Measurements from ENCODE around the gene SEC31B. TPM values are rescaled to one million over a fixed set of nuclear protein-coding genes. Genes with fewer than 3 reads are reported as not detected.
A peak's percentile ranks its signal among the peaks of the same experiment; 100 is the strongest.

The SEC31B gene
- total RNA-seq, 2 donors from 2014 or later = 7.0 to 9.5 TPM

DNA sequence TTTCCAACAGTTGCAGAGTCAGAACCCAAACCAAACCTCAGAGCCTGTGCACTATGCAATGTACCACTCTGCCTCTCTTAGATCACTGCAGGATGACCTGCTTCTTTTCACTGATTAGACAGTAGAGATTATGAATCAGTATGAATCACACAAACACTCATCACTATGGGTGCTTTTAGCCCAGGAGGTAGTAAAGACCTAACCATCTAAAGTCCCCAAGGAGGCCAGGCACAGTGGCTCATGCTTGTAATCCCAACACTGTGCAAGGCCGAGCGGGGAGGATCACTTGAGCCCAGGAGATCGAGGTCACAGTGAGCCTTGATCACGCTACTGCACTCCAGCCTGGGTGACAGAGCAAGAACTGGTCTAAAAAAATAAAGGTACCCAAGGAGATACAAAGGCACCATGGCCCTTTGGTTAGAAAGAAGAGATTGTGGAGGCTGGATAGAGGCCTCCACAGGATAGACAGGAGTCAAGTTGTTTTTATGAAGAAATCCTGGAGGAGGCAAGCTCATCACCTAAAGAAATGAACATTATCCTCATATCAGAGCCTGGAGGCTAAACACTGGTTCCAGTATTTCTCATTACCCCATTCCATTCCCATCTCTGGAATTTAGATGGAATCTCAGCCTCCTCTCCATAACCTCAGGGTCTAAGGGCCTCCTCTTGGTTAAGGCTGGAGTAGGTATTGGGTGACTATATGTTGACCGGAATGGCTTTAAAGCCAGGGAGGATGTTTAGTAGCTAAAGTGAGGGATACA is 12.9 kb downstream of the SEC31B start:
- intact Hi-C loops (cut with DNase I) = no loop called here
- DNase-seq (ENCODE audit: low spot score) = no peak

DNA sequence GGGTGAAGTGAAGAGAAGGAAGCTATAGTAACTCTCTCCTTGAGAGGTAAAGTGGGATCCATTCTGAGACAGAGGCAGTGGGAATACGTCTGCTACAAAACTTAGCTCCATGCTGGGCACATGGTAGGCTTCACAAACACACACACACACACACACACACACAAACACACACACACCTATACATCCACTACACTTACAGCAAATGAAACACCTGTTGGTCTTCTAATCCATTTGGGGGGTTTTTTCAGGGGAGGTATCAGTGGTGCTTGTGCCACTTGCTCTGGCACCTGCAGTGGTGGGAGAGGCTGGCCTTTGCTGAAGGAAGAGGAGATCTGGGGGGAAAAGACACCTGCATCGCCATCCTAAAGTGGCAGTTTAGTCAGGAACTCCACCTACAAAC is 14.5 kb downstream of the SEC31B start:
- intact Hi-C loops (cut with DNase I) = no loop called here
- DNase-seq (ENCODE audit: low spot score) = no peak

DNA sequence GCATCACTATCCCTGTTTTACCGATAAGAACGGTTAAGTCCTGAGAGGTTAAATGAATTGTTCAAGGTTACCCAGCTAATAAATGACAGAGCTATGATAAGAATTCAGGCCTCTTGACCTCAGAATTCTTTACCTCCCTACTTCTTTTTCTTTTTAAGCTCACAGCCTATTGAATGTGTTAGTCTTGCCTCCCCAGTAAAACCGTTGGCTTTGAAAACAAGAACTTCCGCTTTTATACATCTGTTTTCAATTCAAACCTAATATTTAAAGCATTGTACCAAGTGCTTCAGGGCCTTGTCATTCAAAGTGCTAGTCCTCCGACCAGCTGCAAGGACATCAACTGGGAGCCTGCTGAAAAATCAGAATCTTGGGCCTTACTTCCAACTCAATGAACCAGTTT is 15.6 kb downstream of the SEC31B start:
- DNase-seq (ENCODE audit: low spot score) = no peak
- intact Hi-C loops (cut with DNase I) = no loop called here

DNA sequence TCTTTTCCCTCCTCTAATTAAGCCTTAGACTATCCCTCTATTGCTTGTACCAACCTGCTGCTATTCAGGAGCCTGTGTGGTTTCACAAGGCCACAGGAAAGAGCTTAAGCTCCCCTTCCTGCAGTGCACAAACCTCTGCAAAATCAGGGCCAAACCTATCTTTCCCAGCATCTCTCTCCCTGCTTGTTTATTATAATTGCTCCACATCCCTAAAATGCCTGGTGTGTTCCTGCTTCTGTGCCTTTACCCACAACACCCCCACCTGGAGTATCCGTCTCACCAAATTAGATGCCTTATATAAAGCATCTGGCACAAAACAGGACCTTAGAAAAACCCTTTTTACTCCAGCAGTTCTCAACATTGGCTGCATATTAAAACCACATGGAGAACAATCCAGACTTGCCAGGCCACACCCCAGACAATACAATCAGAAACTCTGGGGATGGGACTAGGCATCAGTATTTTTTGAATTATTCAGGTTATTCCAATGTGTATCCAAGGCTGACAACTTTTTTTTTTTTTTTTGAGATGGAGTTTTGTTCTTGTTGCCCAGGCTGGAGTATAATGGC is 16.7 kb downstream of the SEC31B start:
- no peak for DNase-seq (ENCODE audit: low spot score)
- intact Hi-C loops (cut with DNase I) = no loop called here

DNA sequence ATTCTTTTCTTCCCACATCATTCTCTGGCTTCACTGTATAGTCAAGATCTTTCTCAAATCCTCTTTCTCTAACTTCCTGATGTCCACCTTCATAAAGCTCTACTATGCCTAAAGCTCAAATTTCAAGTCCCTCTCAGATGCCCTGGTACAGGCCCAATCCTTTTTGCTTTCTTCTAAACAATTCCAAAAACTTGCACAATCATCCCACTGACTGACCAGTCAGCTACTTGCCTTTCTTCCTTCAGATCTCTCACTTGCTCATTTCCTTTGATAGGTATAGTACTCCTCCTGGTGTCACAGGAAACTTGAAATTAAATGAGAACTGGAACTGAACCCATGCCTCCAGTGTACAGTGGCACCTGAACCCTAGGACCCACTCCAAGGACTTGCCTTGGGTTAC is 18.2 kb downstream of the SEC31B start:
- no peak for DNase-seq (ENCODE audit: low spot score)
- intact Hi-C loops (cut with DNase I) = no loop called here

DNA sequence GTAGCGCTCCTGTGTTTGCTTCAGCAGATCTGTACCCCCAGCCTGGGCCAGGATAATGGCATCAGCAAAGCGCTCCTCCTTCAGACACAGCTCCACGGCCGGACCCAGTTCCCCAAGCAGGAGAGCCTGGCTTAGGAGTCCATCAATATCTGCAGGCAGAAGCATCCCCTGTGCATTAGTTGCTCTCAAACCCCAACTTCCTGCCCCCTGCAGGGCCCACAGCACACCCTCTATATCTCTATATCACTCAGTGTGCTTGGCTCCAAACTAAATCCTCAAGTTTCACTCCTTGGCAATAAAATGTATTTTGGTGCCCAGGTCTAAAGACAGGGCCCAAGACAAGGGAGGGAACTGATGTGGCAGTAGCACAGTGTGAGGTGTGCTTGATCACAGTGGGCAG is 21.6 kb downstream of the SEC31B start:
- intact Hi-C loops (cut with DNase I) = no loop called here
- DNase-seq (ENCODE audit: low spot score) = no peak

DNA sequence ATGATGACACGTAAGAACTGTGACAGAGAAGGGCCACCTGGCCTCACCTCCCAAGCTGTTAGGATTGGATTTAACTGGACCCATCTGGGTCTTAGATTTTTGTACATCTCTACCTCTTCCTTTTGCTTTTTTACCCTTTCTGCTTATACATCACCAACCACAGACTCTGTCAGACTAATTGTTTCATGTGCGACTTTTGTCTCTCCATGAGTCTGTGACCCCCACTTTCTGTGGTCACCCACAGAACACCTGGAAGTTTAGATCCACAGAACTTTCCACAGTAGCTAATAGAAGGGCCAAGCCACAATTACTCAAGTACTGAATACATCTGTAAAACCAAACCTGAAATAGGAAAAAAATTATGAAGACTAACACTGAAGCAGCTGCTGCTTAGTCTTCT is 23.1 kb downstream of the SEC31B start:
- no peak for DNase-seq (ENCODE audit: low spot score)
- intact Hi-C loops (cut with DNase I) = no loop called here

DNA sequence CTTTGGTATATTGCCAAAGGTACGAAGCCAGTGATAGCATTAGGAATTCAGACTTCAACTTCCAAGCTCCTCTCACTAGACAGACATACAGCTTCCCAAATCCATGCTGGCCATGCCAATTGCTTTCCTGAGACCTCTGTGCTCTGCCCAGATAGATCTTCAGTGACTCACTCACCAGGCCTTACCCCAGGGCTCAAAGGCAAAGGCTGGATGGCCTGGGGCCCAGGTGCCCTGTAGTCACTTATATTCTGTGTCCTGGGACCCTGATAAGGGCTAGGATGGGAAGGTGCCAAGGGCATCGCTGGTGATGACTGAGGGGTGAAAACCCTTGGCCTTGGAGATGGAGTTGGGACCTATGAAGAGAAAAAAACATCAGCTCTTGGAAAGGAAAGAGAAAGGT is 29.1 kb downstream of the SEC31B start:
- DNase-seq (ENCODE audit: low spot score) = no peak
- intact Hi-C loops (cut with DNase I) = no loop called here

DNA sequence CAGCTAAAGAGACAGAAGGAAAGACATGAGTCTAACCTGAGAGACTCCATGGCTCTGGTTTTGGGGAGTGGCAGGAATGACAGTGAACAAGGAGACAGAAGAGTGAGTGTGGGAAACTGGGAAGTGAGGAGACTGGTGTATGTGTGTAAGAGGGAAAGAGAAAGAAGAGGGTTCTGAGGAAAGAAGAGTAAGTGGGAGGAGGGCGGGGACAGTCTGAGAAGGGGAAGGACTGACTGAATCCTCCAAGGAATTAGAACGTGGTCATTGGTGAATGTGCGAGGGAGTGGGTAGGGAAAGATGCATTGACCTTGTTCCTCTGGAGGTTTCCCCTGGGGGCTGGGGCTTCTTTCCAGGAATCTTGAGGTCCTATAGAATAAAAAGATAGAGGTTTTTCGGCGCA is 30.3 kb downstream of the SEC31B start:
- intact Hi-C loops (cut with DNase I) = no loop called here
- DNase-seq (ENCODE audit: low spot score) = no peak

DNA sequence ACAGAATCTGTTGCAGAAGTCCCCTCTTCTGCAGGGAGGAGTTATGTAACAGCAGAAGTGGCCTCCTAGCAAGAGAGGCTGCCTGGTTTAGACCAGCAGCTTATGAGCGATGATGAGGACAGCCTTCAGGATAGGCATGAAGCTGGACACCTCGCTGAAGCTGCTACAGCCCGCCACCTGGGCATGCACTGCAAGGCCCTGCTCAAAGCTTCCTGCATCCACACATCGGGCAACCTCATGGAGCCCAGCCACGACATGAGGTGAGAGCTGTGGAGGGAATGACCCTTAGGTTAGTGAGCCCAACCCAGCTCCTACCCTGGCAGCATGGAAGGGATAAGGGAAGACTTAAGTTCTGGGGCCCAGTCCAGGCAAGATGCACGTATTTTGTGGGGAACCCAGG is 32.1 kb downstream of the SEC31B start:
- intact Hi-C loops (cut with DNase I) = loop anchor here in 1 of 2 donors (1.0 kb wide), 1 partner anchor 47 kb away; no protein-coding TSS in a partner anchor
- DNase-seq (ENCODE audit: low spot score) = no peak

DNA sequence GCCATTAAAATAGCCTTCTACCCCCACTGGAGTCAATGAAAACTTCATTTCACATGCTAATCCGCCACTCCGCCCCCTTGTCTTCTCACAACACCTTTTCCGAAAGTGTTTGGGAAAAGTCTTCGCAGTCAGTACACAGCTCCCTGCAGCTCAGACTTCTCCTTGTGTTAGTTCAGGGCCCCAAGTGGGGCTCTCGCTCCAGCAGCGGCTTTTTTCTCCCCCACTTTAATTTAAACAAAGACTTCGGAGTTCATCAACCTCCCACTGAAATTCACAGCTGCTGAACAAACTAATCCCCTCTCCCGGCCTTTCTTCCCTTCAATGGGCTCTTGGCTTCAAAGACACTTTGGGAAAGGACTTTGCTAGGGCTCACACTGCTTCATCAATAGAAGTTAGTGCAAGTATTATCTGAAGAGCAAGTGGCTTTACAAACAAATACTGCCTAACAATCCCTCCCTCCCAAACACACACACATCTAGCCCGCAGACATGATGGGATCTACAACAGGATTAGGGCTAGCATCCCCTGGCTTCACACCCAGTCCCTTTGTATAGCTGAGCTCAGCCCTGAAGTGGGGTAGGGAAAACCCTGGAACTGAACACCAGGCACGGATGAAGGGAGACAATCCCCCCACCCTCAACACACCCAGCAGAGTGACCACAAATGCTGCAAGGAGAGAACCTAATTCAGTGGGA is 33.7 kb downstream of the SEC31B start:
- DNase-seq (ENCODE audit: low spot score) = no peak
- intact Hi-C loops (cut with DNase I) = no loop called here

DNA sequence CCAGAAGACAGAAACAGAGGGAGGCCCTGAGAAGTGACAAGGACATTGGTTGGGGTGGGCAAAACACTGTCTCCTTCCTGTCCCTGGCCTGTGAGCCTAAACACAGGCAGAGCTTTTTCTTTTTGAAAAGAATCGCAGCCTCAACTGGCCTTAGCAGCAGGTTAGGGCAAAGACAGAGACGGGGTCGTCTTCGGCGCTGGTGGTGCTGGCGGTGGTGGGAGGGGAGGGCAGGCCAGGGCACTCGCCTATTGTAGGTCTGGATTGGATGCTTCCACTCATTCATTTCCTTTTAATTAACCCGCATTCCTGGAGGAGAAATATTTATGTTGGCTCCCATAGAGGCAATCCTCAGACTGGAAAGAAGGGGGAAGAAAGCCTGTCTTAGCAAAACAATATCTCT is 34.3 kb downstream of the SEC31B start:
- intact Hi-C loops (cut with DNase I) = no loop called here
- DNase-seq (ENCODE audit: low spot score) = no peak

DNA sequence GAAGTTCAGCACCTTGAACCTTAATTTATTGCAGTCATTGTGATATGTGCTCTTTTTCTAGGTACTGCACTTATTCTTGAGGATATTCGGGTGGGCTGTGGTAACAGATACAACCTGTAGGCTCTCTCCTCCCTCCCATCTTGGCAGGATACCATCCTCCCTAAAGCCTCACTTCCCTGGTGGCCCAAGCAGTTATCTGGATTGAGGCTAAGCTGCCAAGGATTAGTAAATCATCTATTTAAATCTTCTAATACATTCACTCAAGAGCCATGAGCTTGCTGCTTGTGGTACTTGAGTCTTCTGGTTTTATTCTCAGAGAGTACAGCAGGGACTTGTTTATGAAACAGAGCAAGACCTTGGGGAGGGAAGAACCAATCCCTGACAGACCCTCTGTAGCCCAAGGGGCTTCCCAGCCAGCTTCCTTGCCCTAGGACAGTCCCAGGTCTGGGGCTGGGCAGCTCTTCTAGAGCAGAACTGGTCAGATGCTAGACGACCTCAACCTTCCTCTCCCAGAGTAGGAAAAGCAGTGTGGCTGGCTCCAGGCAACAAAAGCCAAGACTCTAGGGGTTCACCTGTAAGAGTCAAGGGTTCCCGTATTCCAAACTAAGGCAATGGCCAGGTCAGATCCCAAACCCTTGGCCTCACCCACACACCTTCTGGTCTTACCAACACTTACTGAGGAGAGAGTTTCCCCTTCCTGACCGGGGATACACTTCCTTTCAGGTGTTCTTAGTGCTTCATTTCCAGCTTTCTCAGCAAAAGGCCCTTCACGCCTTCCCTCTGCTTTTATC is 35.6 kb downstream of the SEC31B start:
- no peak for DNase-seq (ENCODE audit: low spot score)
- intact Hi-C loops (cut with DNase I) = no loop called here

DNA sequence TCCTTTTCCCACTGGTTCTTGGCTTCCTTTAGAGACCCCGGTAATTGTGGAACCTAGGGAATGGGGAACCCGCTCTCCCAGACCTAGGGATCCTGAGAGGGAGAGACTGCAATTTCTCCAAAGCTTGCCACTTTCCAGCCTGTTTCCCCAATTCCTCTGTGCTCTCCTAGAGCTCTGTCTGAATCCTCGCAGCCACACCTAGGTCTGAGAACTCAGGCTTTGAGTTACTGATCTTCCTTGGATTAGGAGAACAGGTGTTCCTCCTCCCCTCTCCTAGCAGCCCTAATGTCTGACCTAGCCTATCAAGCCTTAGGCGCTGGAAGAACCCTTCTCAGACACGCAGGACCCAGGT is 36.9 kb downstream of the SEC31B start:
- intact Hi-C loops (cut with DNase I) = no loop called here
- DNase-seq (ENCODE audit: low spot score) = no peak

DNA sequence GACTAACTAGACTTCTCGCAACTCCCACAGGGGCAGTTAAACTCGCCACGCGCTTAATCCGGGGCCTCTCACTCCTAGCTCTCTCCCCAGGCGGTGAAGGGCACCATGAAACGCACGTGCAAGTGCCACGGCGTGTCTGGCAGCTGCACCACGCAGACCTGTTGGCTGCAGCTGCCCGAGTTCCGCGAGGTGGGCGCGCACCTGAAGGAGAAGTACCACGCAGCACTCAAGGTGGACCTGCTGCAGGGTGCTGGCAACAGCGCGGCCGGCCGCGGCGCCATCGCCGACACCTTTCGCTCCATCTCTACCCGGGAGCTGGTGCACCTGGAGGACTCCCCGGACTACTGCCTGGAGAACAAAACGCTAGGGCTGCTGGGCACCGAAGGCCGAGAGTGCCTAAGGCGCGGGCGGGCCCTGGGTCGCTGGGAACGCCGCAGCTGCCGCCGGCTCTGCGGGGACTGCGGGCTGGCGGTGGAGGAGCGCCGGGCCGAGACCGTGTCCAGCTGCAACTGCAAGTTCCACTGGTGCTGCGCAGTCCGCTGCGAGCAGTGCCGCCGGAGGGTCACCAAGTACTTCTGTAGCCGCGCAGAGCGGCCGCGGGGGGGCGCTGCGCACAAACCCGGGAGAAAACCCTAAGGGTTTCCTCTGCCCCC is 37.4 kb downstream of the SEC31B start:
- intact Hi-C loops (cut with DNase I) = no loop called here
- peak; percentile 89 for DNase-seq (ENCODE audit: low spot score)

DNA sequence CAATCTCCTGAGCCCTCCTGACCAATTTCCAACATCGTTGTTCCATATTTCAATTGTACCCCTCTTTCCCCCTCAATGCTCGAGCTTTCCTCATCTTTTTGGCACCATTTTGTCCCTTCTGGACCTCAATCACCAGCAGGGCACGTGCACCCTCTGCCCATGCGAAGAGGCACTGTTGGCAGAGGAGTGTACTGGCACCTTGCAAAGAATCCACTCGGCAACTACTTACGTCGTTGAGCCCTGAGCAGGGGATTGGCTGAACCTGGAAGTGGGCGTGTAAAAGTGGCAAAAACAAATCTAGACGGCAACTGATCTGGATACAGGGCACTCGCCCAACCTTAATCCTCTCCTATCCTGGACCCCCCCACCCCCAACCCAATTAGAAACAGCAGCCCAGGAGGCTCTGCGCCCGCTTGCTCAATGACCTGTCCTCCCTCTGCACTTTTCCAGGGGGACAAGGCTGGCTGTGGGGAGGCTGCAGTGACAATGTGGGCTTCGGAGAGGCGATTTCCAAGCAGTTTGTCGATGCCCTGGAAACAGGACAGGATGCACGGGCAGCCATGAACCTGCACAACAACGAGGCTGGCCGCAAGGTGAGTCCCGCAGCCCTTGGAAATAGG is 38.1 kb downstream of the SEC31B start:
- intact Hi-C loops (cut with DNase I) = no loop called here
- DNase-seq (ENCODE audit: low spot score) = peak; percentile 92

DNA sequence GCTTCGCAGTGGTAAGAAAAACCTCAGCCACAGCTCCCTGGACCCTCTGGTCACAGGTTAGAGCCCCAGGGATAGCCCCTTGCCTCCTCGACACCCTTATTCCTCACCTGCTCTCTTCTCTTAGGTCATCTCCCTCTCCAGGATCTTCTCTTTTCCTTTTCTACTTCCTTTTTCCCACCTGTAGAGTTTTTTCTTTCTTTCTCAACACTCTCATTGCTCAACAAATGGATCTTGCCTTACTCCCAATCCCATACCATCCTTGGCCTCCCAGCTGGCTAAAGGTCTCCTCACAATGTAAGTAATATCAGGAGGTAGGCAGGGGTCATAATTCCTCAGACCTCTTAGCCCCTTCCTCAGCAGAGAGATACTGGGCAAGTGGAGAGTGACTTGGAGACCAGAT is 39.7 kb downstream of the SEC31B start:
- intact Hi-C loops (cut with DNase I) = no loop called here
- DNase-seq (ENCODE audit: low spot score) = no peak

DNA sequence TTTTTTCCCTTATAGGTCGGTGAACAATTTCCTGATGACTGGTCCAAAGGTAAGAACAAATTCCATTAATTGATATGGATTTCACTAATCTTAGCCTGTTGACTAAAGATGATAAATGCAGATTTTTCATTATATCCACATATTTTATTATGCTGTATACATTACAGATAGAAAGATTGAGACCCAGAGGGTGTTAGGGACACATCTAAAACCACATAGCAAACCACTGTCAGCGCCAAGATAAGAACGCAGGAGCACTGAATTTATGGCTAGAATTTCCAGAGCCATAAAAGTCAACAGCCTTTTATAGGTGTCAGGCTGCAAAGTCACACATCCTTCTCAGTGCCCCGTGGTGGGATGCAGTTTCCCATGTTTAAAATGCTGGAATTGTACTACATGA is 40.6 kb downstream of the SEC31B start:
- DNase-seq (ENCODE audit: low spot score) = no peak
- intact Hi-C loops (cut with DNase I) = no loop called here

DNA sequence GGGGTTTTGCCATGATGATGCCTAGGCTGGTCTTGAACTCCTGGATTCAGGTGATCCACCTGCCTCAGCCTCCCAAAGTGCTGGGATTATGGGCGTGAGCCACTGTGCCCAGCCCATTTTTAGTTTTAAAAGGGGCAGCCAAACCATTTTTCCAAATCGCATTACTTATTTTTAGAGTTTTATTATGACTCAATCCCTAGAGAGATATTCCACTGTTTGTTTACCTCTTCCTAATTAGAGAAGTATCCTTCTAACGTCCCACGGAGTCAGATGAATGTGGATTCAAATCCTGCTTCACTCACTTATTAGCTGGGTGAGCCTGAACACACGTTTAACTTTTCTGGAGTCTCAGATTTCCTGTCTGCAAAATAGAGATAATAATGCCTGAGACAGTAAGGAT is 41.7 kb downstream of the SEC31B start:
- intact Hi-C loops (cut with DNase I) = no loop called here
- DNase-seq (ENCODE audit: low spot score) = no peak

Measured in posterior vena cava (tissue), 2 donors.